Activated CD4-positive, alpha-beta T cell treated with anti-CD3 and anti-CD28 coated beads for 1 hour (primary cell): ENCODE data around the gene RIN3.
"Not testable (repeated sequence)": the region's sequence is repeated elsewhere in the genome, so short reads cannot be mapped to it uniquely, and the experiment has no call there.

Source experiments
- DNase-seq: peaks from one replicate; pipeline ENCODE4 v3.0.0-alpha.2; 2020

Gene RIN3

DNA sequence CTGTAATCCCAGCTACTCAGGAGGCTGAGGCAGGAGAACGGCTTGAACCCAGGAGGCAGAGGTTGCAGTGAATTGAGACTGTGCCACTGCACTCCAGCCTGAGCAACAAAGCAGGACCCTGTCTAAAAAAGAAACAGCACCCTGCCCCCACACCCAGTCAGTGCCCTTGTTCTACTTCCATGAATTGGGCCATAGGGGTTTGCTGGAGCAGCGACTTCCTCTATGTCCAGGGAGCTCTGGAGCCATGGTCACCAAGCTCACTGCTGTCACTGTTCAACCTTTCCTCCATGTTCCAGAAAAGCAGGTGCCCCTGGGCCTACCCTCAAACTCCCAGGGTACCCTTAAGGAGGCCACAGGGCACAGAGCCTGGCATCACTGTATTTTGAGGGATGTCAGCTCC lies 116.8 kb downstream of the RIN3 start:
- no peak for DNase-seq

DNA sequence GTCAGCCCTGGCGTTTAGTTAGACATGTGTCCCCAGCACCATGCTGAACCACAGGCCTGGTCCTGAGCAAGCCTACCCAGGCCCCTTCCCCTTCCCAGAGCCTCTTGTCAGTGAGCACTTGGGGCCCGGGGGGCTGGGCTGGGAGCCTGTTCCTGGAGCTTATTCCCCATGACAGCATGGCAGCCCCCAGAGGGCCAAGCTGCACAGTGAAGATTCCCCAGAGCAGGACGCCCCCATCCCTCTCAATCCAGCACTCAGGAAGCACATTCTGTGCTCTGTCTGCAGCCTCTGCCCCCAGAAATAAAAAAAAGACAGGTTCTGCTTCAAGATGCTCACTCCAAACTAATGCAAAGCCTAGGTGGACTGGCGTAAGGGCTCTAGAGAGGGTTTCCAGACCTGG lies 117.5 kb downstream of the RIN3 start:
- no peak for DNase-seq

DNA sequence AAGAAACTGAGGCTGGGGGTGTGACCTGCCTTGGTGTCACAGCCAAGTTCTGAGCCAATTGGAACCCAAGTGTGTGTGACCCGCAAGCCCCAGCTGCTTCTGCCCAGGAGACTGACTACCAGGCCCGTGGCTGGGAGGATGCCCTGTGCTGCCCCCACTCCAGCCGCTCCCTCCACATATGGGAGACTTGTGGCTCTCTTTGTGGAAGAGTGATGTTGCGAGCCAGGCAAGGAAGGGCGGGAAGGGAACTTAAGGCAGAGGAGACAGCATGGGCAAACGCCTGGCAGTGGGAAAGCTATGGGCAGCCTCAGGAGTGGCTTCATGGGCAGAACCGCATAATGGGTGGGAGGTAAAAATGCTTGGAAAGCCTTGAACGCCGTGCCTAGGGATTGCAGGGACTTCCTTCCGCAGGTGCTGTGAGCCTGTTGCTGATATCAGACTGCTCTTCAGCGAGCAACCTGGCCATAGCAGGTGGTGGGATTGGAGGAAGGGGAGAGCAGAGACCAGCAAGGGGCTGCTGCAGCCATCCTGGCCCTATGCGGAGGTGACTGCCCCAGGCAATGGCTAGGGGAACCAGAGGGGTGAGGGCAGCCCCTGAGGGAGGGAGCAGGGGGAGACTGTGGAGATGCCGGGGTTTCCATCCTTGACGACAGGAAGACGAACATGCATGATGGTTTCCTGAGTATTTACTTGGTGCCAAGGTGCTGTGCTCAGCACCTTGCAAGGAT lies 119.1 kb downstream of the RIN3 start:
- DNase-seq, result no peak

DNA sequence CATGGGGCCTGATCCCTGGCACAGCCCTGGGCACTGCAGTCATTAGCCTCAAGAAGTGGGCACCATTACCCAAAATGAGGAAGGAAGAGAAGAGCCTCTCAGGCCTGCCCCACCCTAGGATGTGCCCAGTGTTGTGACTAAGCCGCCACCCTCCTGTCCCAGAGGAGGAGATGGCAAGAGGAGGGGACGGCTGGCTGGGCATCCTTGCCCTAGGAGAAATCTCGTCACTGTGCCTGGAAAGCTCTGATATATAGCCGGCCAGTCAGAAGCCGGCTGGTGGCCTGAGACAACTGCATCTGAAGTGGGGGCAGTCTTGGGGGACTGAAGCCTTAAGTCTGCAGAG lies 119.7 kb downstream of the RIN3 start:
- no peak for DNase-seq

DNA sequence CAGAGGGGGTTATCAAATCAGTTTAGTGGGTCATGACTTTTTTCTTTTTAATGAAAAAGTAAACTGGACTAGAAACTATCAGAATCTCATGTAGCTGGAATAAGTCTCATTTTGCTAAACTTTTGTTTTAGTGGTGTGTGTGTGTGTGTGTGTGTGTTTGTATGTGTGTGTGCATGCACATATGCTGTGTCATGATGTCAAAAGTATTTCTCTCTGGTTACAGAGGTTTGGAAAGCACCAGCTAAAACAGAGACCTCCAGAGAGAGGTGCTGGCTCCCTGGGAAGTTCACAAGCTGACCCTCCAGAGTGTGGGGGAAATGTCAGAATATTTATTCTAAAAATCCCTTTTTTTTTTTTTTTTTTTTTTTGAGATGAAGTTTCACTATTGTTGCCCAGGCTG lies 120.1 kb downstream of the RIN3 start:
- no peak for DNase-seq

DNA sequence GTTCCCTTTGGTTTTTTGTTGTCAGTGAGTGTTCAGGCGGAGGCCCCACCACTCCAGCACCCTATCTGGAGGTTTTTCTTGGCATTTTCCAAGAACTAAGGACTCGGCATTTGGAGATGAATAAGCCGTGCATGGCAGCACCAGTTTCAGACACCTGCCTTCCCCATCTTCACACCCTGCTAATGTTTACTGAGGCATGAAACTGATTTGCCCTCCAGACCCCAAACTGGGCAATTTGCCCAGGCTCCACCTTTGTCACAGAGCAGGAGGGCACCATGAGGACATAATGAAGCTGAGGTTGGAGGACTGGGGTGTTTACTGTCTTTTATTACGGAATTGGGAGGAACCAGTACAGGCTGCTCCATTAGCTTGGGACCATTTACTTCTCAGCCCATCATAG lies 121.5 kb downstream of the RIN3 start:
- no peak for DNase-seq

DNA sequence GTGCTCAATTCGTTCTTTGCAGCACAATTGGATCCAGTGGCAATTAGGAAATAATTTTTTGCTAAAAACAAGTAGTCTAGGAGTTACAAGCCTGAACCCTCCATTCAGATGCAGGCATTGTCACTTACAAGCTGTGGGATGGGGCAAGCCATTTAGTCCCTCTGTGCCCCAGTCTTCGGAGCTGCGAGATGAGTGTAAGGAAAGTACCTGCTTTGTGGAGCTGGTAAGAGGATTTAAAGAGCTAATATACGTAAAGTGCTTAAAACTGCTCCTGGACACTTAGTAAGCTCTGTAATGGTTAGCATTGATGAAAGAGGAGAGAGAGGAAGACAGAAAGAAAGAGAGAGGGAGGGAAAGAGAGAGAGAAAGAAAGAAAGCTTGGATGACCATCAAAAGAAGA lies 122.3 kb downstream of the RIN3 start:
- no peak for DNase-seq

DNA sequence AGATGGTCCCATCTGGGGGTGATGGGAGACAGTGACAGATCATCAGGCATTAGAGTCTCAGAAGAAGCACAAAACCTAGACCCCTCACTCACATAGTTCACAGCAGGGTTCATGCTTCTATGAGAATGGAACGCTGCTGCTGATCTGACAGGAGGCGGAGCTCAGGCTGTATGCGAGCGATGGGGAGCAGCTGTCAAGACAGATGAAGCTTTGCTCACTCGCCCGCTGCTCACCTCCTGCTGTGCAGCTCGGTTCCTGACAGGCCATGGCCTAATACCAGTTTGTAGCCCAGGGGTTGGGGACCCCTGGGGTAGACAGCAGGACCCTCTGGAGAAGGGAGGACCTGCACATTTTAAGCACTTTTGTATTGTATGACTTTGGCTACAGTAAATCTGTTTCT lies 123.6 kb downstream of the RIN3 start:
- DNase-seq, result no peak

DNA sequence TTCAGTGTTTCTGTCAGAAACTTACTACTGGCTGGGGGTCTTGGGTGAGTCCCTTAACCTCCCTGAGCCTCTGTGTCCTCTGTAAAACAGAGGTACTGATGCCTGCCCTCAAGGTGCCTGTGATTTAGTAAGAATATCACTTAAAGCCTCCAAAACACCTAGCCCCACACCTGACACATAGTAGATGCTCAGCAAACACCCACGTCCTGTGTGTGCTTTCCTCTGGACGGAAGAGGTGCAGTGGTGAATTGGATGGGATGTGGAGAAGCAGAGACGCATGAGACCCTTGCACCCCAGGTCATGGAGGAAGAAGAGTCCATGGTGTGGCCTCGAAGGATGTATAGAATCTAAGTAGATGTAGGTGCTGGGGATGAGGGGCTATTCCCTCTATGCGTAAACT lies 124.3 kb downstream of the RIN3 start:
- no peak for DNase-seq

DNA sequence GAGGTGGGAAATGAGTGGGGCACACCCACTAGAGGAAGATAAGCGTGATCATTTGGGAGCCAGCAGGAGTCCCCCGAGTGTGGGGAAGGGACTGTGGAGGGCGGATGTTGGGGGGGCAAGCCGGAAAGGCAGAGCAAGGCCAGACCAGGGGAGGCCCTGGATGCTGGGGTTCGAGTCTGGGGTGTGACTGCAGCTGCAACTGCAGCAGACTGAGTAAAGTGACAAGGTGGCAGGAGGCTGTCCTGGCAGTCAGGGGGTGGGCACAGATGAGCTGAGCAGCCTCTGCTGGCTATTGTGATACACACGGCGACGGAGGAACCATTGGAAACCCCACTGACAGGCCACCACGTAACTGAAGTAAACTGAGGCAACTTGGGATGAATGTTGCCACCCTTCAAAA lies 124.7 kb downstream of the RIN3 start:
- DNase-seq, result no peak

DNA sequence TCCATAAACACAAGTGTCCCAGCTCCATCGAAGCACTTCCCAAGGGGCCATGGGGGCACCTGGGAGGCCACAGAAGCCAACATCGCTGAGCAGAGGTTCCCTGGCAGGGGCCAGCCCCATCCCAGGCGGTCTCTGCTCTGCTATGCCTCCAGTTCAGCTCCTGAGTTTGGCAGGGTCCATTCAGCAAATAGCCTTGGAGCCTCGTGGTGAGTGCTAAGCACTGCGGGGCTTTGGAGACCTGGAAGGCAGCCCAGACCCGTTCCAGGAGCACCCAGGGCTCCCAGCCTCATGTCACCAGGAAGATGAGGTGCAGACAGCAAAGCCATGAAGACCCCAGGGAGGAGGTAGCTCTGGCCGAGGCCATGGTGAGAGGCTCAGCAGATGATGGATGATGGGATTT lies 125.3 kb downstream of the RIN3 start:
- no peak for DNase-seq

DNA sequence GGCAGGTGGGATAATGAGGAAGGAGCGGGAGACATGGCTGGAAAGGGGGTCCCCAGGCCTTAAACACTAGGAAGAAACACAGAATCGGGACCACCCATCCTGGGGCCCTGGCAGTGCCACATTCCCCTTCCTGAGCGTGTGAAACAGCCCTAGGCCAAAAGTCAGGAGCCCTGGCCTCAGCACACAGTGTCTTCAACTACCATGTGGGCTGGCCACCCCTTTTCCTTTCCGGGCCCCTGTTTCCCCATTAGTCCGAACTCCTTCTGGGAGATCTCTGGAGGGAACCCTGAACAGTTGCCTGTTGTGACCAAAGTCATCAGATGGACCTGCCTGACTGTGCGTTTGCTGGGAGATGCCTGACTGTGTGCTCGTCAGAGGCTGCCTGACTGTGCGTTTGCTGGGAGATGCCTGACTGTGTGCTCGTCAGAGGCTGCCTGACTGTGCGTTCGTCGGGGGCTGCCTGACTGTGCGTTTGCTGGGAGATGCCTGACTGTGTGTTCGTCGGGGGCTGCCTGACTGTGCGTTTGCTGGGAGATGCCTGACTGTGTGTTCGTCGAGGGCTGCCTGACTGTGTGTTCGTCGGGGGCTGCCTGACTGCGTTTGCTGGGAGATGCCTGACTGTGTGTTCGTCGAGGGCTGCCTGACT lies 126.0 kb downstream of the RIN3 start:
- DNase-seq, result not testable (repeated sequence)

DNA sequence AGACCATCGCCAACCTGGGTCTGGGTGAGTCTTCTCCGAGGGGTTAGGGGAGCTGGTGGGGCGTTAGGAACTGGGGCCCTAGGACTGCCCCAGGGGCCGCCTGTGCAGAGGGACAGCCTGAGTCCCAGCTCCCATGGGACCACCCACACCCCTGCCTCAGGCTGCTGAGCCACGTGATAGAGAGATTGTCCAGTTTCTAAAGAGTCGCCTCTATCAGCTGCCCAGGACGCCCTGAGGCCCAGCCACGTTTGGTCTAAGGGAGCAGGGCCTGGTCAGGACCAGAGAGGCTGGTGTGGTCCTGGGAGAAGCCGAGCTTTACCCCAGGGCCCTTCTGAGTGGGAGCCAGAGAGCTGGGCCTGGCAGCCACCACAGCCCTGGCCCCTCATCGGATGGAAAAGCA lies 127.7 kb downstream of the RIN3 start:
- DNase-seq, result no peak

DNA sequence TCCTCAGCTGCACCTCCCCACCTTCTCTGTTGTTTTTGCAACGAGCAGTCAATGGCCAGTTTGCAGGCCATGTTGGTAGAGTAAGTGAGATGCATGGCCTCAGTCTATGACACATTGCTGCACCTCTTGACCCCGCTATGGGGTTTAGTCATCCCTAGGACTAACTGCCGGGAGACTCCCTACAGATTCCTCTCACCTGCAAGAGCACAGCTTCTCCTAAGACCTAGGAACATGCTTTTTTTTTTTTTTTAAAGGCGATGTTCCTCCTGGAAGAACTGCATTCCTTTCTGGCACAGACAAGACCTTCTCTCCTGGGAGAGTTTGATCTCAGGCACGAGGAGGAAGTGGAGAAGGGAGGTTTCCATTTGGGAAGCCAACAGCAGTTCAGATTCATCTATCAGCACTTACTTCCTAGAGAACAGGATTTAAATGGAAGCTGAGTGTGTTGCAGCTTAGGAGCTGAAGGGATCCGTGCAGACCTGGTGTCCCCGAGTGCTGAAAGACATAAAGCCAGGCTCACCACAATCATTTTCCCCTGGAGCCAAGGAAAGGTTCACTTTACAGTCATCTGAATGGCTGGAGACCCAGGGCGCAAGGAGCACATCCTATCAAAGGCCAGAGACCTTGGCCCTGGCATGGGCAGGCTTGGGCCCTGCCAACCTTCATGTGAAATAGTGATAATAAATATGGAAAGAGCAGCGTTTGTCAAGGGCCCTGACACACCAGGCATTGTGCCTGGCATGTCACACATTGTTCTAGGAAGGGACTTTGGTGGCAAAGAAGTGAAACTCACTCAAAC lies 130.8 kb downstream of the RIN3 start:
- no peak for DNase-seq

DNA sequence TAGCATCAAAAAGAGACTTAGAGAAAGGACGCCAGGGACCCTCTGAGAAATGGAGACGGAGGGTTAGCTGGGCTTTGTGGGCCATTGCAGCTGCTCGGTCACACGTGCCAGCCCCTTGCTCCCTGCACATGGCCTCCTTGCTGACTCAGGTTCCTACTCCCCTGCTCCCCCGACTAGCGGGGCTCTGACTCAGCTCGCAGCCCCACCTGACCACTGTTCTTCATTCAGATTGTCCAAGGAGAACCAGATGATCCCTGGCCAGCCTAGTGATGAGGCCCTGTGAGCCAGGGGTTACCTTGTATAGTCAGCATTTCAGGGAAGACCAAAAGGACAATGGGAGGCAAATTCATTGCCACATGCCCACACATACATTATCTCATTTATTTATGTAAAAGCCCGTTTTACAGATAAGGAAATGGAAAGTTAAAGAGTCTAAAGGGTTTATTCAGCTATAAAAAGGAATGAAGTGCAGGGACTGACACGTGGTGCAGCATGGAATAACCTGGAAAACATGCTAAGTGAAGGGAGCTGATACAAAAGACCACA lies 131.5 kb downstream of the RIN3 start:
- DNase-seq, result no peak

DNA sequence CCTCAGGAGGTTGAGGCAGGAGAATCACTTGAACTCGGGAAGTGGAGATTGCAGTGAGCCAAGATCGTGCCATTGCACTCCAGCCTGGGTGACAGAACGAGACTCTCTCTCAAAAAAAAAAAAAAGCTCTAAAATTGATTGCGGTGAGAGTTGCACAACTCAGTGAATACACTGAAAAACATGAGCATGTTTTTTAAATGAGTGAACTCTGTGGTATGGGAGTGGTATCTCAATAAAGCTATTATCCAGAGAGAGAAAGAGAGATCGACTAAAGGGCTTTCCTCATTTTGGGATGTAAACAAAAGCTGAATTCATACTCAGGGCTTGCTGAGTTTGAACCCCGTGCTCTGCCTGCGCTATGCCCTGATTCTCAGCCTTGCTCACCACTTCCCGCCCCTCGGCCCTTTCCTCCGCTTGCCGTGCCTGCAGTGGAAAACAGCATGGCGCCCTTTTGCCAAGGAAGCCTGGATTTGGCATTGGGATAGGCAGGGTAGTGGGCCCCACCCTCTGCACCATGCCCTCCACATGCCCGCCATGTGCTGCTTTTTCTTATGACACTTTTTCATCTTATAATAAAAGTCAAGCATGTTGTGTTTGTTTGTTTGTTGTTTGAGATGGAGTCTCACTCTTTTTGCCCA lies 132.4 kb downstream of the RIN3 start:
- DNase-seq, result no peak

DNA sequence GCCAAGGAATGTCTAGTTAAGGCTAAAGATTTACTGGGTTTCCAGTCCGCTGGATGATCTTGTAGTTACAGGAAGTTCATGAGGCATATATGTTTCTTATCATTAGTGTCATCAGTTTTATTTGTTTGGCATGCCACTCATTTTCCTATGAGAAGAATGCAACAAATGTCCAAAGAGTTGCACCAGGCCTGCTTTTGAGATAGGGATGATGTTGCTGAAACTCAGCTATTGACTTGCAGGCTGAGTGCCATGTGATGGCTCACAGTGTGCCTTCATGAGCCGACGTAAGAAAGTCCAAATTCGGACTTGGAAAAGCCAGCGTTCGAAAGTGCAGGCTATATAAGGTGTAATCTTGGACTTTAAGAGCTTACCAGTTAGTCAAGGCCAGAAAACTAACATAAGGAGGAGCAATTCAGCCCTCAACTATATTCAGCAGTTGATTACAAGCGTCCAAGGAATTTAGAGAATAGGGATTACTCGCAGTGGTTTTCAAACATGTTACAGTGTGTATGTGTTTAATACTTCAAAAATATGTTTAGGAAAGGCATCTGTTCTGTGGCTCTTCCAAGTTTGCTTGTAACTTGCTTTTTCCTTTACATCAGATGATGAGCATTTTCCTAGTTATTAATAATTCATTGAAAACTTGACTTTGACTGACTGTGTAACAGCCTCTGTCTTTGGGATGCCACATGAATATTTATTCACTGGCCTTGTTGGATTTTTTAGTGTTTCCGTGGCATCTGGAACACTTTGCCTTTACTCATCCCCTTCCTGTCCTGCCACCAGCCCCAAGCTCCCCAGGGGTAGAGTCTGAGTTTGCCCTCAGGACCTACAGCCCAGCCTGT lies 133.6 kb downstream of the RIN3 start:
- DNase-seq, result no peak

DNA sequence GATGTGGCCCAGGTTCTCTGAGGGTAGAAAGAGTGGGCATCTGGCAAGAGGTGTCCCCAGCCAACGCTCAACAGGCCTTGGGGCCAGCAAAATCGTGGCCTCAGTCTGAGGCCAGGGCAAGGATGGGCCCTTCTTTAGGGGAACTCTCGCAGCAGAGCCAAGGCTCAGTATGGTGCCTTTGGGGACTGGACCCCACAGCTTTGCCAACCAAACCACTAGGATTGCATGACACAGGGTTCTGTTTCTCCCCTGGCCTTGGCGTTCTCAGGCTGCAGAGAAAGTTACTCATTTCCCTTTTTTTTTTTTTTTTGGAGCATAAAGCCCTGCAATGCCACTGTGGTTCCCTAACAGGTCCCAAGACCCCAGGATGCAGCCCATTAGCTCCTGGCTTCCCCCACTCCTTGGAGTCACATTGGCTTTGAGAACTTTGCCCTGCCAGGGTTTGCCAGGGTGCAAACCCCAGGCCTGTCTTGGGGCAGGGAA lies 134.3 kb downstream of the RIN3 start:
- no peak for DNase-seq

DNA sequence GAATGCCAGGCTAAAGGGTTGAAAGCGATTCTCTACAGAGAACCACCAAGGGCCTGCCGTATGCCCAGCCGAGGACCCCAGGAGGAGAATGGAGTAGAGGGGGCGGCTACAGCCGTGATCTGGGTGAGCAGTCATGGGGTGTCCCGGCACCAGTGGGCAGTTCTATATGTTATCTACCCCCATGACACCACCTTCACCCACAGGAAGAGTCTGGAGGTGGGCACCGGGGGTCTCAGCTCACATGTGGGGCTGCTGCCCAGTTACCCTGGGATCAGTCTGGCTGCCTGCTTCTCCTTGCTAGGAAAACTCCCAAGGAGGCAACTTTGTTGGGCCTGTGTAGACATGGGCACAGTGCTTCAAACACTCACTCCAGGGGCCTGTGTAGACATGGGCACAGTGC lies 135.5 kb downstream of the RIN3 start:
- DNase-seq, result no peak

DNA sequence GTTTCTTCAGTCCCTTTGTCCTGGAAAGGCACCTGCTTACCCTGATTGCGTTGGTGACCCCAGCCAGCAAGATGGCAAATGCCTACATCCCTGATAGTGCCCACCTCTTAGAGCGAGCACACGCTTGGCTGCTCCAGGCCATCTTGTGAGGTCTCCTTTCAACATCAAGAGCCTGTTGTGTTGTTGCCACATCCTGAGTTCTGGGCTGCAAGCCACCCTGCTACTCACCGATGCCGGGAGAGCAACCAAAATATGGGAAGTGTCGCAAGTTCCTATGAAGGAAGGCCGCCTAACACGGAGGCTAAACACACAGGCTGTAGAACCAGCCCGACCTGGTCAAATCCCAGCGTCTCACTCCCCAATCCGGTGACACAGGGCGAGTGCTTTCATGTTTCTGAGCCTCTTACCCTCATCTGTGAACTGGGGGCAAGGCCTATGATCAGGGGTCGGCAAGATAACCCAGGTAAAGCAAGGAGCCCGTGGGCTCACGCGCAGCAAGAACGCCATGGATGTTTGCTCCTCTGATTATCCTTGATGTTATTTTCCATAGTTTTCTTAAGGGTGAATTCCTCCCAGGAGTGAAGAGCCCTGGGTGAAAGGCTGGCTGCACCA lies 136.5 kb downstream of the RIN3 start:
- DNase-seq, result no peak

DNA sequence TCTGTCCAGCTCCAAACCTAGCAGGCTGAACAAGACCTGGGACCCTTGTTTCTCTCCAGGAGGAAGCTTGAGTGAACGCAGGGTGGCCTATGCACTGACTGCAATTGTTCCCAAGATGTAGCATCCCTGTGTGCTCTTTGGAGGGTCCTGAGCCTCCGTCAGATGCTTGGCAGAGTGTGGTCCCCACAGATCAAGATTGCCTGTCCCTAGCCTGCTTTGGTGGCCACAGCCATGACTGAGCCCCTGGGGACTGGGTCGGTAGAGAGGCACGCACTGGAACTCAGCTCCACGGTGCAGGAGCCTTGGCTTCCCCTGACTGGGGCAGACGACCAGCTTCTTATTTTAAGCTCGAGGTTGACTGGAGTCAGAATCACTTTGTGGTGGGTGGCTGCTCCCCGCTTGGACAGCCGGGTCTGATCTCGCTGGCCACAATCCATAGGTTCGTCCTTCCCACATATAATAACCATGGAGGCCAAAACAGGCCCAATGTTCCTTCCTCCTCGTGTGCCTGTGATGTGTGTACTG lies 137.1 kb downstream of the RIN3 start:
- no peak for DNase-seq
